NCI-H345 treated with DMSO at 0.1 percent for 48 hours (cell line): Measurements from ENCODE around the gene NPPB.

Source experiments
- DNase-seq: peaks from one replicate; lab custom pipeline; 2025; ENCODE audit not compliant: unreplicated experiment; lab: John Stamatoyannopoulos, UW

The NPPB gene

GRCh38 chr1:11836955-11837766, 21.6 kb downstream of the NPPB start:
- no peak for DNase-seq

- no peak for DNase-seq
Observed at GRCh38 chr1:11835441-11836225, 23.1 kb downstream of the NPPB start.

- DNase-seq, result no peak
Observed at GRCh38 chr1:11833900-11834299, 24.8 kb downstream of the NPPB start.

GRCh38 chr1:11833497-11833896, 25.2 kb downstream of the NPPB start:
- DNase-seq, result no peak

GRCh38 chr1:11831945-11832725, 26.6 kb downstream of the NPPB start:
- peak; percentile 10 for DNase-seq

- no peak for DNase-seq
Observed at GRCh38 chr1:11828511-11828910, 30.2 kb downstream of the NPPB start.

GRCh38 chr1:11826946-11827345, 31.8 kb downstream of the NPPB start:
- no peak for DNase-seq

GRCh38 chr1:11825131-11825530, 33.6 kb downstream of the NPPB start:
- no peak for DNase-seq

- DNase-seq, result no peak
Observed at GRCh38 chr1:11823366-11824137, 35.2 kb downstream of the NPPB start.

GRCh38 chr1:11822091-11822490, 36.7 kb downstream of the NPPB start:
- no peak for DNase-seq

- no peak for DNase-seq
Observed at GRCh38 chr1:11817192-11817591, 41.6 kb downstream of the NPPB start.

- DNase-seq, result no peak
Observed at GRCh38 chr1:11813021-11813420, 45.7 kb downstream of the NPPB start.
